Activated CD4-positive, alpha-beta memory T cell treated with anti-CD3 and anti-CD28 coated beads for 36 hours (primary cell): Measurements from ENCODE around the gene MYL6. TPM values are rescaled to one million over a fixed set of nuclear protein-coding genes. Genes with fewer than 3 reads are reported as not detected.

Source experiments
- CTCF ChIA-PET: fragments of 350-600 bp; sonication (Branson Sonifier 250); formaldehyde crosslinking; loops from one replicate; lab custom pipeline; 2021; ENCODE audit warnings: antibody characterized with exemption, inconsistent platforms; lab: Charles Lee
- POLR2A ChIA-PET: fragments of 350-600 bp; sonication (Branson Sonifier 250); formaldehyde crosslinking; loops from one replicate; lab custom pipeline; 2021; ENCODE audit warnings: antibody characterized with exemption; lab: Charles Lee
- DNase-seq: peaks from one replicate; pipeline ENCODE4 v3.0.0-alpha.2; 2020
- H3K27ac Mint-ChIP-seq: one replicate; pipeline ENCODE4 v1.8.0; 2021; ENCODE audit warnings: mixed read lengths
- H3K27me3 Mint-ChIP-seq: one replicate; pipeline ENCODE4 v1.8.0; 2021; ENCODE audit warnings: mixed read lengths
- H3K36me3 Mint-ChIP-seq: one replicate; pipeline ENCODE4 v1.8.0; 2021; ENCODE audit warnings: mixed read lengths
- H3K4me1 Mint-ChIP-seq: one replicate; pipeline ENCODE4 v1.8.0; 2021; ENCODE audit warnings: low read depth, mixed read lengths
- H3K4me3 Mint-ChIP-seq: one replicate; pipeline ENCODE4 v1.8.0; 2021; ENCODE audit warnings: mild to moderate bottlenecking, mixed read lengths
- H3K9me3 Mint-ChIP-seq: one replicate; pipeline ENCODE4 v1.8.0; 2021; ENCODE audit warnings: mixed read lengths
- intact Hi-C: fragments of 100-400 bp; cut with micrococcal nuclease; formaldehyde crosslinking; loops from one replicate; pipeline ENCODE4 v1.15.1; 2023
- total RNA-seq, 2 experiments: library from RNA; stranded (reverse); gene quantifications; one replicate each; pipeline ENCODE4 v1.2.3, GENCODE V29; 2021

The MYL6 gene
- total RNA-seq, 2 experiments from 2014 or later = 1,196 to 1,215 TPM

GRCh38 chr12:56163533-56164344 is 5.6 kb downstream of the MYL6 start:
- DNase-seq = no peak
- Mint-ChIP-seq H3K27ac (peak overlapping the region; percentile 51), H3K27me3 (no peaks in the 10 kb centered on the region), H3K4me1 (peaks cover 26% of the 10 kb centered on the region), H3K9me3 (no peaks in the 10 kb centered on the region), H3K4me3 (no peak overlapping the region), H3K36me3 (peaks cover 64% of the 10 kb centered on the region)
- POLR2A ChIA-PET = interaction anchor here (0.9 to 4.5 kb wide), 7 partner anchors 8 to 45 kb away, joined by 3 to 19 read pairs (median 4); partner anchors contain the start of genes ESYT1 and ZC3H10
- intact Hi-C loops = no loop called here
- CTCF ChIA-PET = interaction anchor here (0.8 to 6.2 kb wide), 3 partner anchors 25 to 44 kb away, joined by 3 to 48 read pairs (median 46); partner anchors contain the start of genes ESYT1 and SMARCC2

GRCh38 chr12:56164345-56164729 is 6.2 kb downstream of the MYL6 start:
- Mint-ChIP-seq H3K4me3 (no peak overlapping the region), H3K27ac (peak overlapping the region; percentile 44), H3K36me3 (peaks cover 60% of the 10 kb centered on the region), H3K9me3 (no peaks in the 10 kb centered on the region), H3K27me3 (no peaks in the 10 kb centered on the region), H3K4me1 (peaks cover 26% of the 10 kb centered on the region)
- ChIA-PET POLR2A (no interaction called here), CTCF (no interaction called here)
- DNase-seq = no peak
- intact Hi-C loops = no loop called here

GRCh38 chr12:56165369-56165768 is 7.2 kb downstream of the MYL6 start:
- H3K4me3 Mint-ChIP-seq = no peak overlapping the region
- DNase-seq = no peak
- peaks cover 53% of the 10 kb centered on the region for H3K36me3 Mint-ChIP-seq
- H3K27ac Mint-ChIP-seq = no peak overlapping the region
- ChIA-PET POLR2A (interaction anchor here (1.0 to 1.2 kb wide), 3 partner anchors 13 to 46 kb away, joined by 3 to 4 read pairs (median 4); no protein-coding TSS in a partner anchor), CTCF (no interaction called here)
- intact Hi-C loops = no loop called here
- H3K4me1 Mint-ChIP-seq = peaks cover 19% of the 10 kb centered on the region
- no peaks in the 10 kb centered on the region for H3K27me3 Mint-ChIP-seq
- H3K9me3 Mint-ChIP-seq = no peaks in the 10 kb centered on the region

DNA sequence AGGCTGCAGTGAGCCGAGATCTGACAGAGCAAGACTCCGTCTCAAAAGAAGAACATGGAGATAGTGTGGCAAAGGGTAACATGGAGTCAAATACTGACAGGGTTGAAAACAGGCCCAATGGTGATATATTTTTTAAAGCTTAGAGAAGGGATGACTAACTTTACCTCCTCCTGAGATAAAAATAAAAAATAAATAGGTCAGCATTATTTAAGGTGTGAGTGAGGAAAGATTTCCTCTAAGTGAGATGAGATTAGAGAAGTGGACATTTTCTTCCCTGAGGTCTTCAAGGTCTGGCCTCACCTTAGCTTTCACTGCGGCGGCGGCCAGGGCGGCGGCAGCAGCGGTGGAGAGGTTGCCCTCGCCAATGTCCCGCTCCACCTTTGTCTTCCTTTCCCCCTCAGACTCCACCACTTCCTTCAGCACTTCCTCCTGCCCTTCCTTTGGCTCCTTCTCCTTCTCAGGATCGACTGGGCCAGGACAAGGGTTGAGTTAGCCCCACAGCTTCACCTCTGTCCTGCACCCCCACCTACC is 11.1 kb downstream of the MYL6 start:
- Mint-ChIP-seq H3K27ac (no peak overlapping the region), H3K27me3 (no peaks in the 10 kb centered on the region), H3K9me3 (no peaks in the 10 kb centered on the region), H3K4me1 (no peaks in the 10 kb centered on the region), H3K4me3 (no peak overlapping the region), H3K36me3 (peaks cover 43% of the 10 kb centered on the region)
- CTCF ChIA-PET = interaction anchor here (0.9 kb wide), 1 partner anchor 20 kb away, joined by 4 read pairs; the partner anchor contains the start of gene SMARCC2
- no peak for DNase-seq
- POLR2A ChIA-PET = interaction anchor here (1.0 kb wide), 1 partner anchor 8 kb away, joined by 3 read pairs; no protein-coding TSS in a partner anchor
- intact Hi-C loops = no loop called here

- no peak for DNase-seq
- no peaks in the 10 kb centered on the region for H3K9me3 Mint-ChIP-seq
- CTCF ChIA-PET = interaction anchor here (1.0 to 2.5 kb wide), 2 partner anchors 17 to 94 kb away, joined by 4 to 10 read pairs; partner anchors contain the start of gene SMARCC2
- no peak overlapping the region for H3K27ac Mint-ChIP-seq
- H3K36me3 Mint-ChIP-seq = peaks cover 46% of the 10 kb centered on the region
- POLR2A ChIA-PET = interaction anchor here (0.6 to 1.0 kb wide), 4 partner anchors 15 to 84 kb away, joined by 3 to 4 read pairs (median 3); partner anchors contain the start of gene SMARCC2
- no peaks in the 10 kb centered on the region for H3K27me3 Mint-ChIP-seq
- no peaks in the 10 kb centered on the region for H3K4me1 Mint-ChIP-seq
- intact Hi-C loops = no loop called here
- no peak overlapping the region for H3K4me3 Mint-ChIP-seq
Observed at GRCh38 chr12:56172839-56173238, 14.7 kb downstream of the MYL6 start.

DNA sequence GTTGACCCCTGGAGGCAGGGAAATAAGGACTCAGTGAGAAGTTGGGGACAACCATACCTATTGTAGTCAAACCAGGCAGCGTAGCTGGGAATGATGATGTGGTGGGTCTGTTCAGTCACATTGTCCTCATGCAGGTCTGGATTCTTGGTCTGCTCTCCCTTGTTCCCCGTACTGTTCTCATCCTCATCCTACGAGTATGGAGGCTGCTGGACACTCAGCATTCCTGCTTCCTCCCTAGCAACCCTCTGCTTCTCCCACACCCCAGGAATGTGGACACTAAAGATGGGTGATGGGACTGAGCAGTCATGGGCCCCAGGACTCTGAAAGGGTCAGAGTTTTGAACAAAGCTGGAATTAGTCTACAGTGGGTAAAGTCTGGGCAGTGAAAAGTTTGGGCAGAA is 20.2 kb downstream of the MYL6 start:
- intact Hi-C loops = no loop called here
- H3K9me3 Mint-ChIP-seq = no peaks in the 10 kb centered on the region
- CTCF ChIA-PET = interaction anchor here (0.9 kb wide), 1 partner anchor 11 kb away, joined by 3 read pairs; the partner anchor contains the start of gene SMARCC2
- POLR2A ChIA-PET = interaction anchor here (1.0 kb wide), 1 partner anchor 12 kb away, joined by 4 read pairs; no protein-coding TSS in a partner anchor
- no peak overlapping the region for H3K27ac Mint-ChIP-seq
- H3K4me3 Mint-ChIP-seq = no peak overlapping the region
- H3K36me3 Mint-ChIP-seq = peaks cover 56% of the 10 kb centered on the region
- no peaks in the 10 kb centered on the region for H3K4me1 Mint-ChIP-seq
- DNase-seq = no peak
- no peaks in the 10 kb centered on the region for H3K27me3 Mint-ChIP-seq

DNA sequence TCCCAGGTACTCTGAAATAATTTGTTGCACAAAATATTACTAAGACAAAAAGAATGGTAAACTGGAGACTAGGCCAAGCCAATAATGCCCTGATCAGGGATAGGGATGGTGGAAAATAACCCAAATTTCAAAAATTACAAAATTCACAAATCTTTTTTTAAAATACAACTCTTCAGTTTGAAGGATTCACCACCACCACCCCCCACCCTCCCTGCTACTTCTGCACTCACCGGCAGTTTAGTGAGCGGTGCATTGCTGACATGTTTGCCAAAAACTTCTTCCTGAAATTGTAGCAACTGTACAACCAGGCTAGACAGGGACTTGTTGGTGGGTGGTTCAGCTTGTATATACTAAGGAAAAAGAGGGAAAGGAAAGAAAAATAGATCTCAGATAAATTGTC is 28.8 kb downstream of the MYL6 start:
- Mint-ChIP-seq H3K27me3 (no peaks in the 10 kb centered on the region), H3K9me3 (no peaks in the 10 kb centered on the region), H3K4me3 (no peak overlapping the region), H3K36me3 (peaks cover 25% of the 10 kb centered on the region), H3K27ac (peak overlapping the region; percentile 87), H3K4me1 (peaks cover 29% of the 10 kb centered on the region)
- CTCF ChIA-PET = interaction anchor here (1.5 to 6.3 kb wide), 5 partner anchors 26 to 71 kb away, joined by 6 to 168 read pairs (median 50); partner anchors contain the start of genes ANKRD52, ESYT1, MYL6 and RNF41
- POLR2A ChIA-PET = interaction anchor here (1.5 to 4.4 kb wide), 2 partner anchors 22 to 69 kb away, joined by 3 to 54 read pairs; partner anchors contain the start of genes RPL41 and ZC3H10
- intact Hi-C loops = no loop called here
- no peak for DNase-seq

DNA sequence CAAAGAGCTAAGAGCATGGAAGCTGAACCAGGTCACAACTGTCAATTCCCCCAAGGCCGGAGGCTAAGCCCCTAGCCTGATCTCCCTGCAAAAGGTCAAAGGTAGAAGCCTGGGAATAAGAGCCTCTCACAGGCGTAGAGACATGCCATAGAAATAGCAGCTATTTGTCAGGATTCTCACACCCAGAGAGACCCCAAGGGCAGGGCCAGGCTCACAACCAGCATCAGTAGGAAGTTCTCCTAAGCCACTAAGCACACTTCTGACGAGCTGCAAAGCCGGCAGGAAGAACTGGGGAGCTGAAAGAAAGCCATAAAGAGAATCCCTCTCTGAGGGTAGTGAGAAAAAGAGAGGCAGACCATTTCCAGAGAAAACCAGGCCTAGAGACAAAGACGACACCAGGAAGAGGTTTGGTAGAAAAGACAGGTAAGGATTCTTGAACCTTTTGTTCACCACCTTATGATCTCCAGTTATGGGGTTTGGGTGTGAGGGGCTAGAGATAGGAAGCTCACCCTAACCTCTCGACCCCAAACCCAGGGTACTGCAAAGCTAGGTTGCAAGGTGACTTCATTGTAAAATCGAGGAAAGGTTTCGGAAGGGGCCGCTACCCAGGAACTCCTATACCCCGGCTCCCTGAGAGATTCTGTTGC is 30.1 kb downstream of the MYL6 start:
- Mint-ChIP-seq H3K36me3 (peaks cover 23% of the 10 kb centered on the region), H3K27me3 (no peaks in the 10 kb centered on the region), H3K9me3 (no peaks in the 10 kb centered on the region), H3K4me3 (peak overlapping the region; percentile 87), H3K4me1 (peaks cover 32% of the 10 kb centered on the region), H3K27ac (peak overlapping the region; percentile 87)
- no peak for DNase-seq
- POLR2A ChIA-PET = interaction anchor here (0.7 to 4.4 kb wide), 11 partner anchors 13 to 128 kb away, joined by 3 to 54 read pairs (median 7); partner anchors contain the start of genes ANKRD52, CNPY2, COQ10A and MYL6
- intact Hi-C loops = loop anchor here (1.0 to 2.0 kb wide), 3 partner anchors 62 to 141 kb away; partner anchors contain the start of gene ZC3H10
- CTCF ChIA-PET = interaction anchor here (0.9 to 6.3 kb wide), 14 partner anchors 8 to 260 kb away, joined by 3 to 168 read pairs (median 13); partner anchors contain the start of genes ANKRD52, ESYT1, MYL6 and MYL6B

DNA sequence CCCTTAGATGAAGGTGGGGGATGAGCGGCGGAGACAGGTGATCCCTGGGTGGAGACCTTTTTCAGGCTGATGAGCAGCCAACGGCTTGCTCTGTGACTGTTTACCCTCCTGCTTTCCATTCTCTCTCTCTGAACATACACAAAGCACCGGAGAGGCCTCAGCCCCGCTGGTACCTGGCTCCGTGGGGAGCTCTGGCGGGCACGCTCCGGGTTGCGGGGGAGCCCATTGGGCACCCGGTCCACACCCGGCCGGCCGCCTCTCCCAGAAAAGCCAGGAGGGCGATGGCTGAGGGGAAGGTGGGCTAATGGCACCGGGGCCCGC is 30.6 kb downstream of the MYL6 start:
- Mint-ChIP-seq H3K4me3 (peak overlapping the region; percentile 87), H3K4me1 (peaks cover 35% of the 10 kb centered on the region), H3K27me3 (no peaks in the 10 kb centered on the region), H3K36me3 (peaks cover 21% of the 10 kb centered on the region), H3K9me3 (no peaks in the 10 kb centered on the region), H3K27ac (peak overlapping the region; percentile 87)
- intact Hi-C loops = loop anchor here (1.0 to 2.0 kb wide), 4 partner anchors 36 to 142 kb away; partner anchors contain the start of genes MYL6B and ZC3H10
- ChIA-PET POLR2A (interaction anchor here (0.6 to 4.4 kb wide), 14 partner anchors 14 to 491 kb away, joined by 3 to 54 read pairs (median 6); partner anchors contain the start of genes ANKRD52, CNPY2, COQ10A and CS), CTCF (interaction anchor here (0.7 to 6.3 kb wide), 26 partner anchors 9 to 450 kb away, joined by 3 to 168 read pairs (median 6); partner anchors contain the start of genes ANKRD52, COQ10A, ESYT1 and MYL6)
- DNase-seq = no peak

DNA sequence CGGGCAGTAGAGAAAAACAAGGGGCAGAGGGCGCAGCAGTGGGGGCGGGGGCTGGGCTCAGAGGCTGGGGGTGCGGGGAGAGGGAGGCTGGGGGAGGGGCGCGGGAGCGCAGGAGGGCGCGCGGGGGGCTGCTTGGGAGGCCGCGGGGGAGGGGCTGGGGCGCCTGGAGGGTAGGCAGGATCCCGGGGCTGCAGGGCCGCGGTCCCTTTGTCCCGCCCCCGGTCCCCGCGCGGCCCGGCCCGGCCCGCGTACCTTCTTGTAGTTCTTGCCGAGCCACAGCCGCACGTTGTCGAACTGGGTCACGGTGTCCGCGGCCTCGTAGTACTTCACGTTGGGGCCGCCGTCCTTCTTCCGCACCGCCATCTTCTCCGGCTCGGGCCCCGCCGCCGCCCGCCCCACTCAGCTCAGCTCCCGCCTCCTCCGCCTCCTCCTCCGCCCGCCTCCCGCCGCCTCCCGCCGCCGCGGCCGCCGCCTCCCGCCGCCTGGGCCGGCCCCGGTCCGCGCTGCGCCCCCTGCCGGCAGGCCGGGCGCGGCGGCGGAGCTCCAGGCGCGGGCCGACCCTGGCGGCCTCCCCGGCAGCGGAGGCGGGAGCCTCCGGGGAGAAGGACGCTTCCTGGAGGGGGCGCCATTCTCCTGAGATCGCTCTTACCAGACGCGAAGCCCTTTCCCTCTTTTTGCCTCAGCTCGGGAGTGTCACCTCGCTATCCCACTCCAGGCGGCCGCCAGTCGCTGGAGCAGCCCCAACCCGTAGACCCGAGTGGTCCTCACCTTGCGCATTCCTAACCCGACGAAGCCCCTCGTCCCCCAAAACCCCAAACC is 31.1 kb downstream of the MYL6 start, which contains the start of gene SMARCC2:
SMARCC2 (minus strand) TSS at position 385 of the 819 bp plus-strand sequence; CDS start at position 363, 22 bp downstream.
- POLR2A ChIA-PET = interaction anchor here (0.6 to 4.4 kb wide), 22 partner anchors 14 to 490 kb away, joined by 3 to 54 read pairs (median 5); partner anchors contain the start of genes ANKRD52, CNPY2, CS and ESYT1
- Mint-ChIP-seq H3K4me1 (peaks cover 35% of the 10 kb centered on the region), H3K27me3 (no peaks in the 10 kb centered on the region), H3K36me3 (peaks cover 18% of the 10 kb centered on the region), H3K4me3 (peak within 1 kb of the TSS; percentile 87), H3K9me3 (no peaks in the 10 kb centered on the region), H3K27ac (peak within 1 kb of the TSS; percentile 95)
- CTCF ChIA-PET = interaction anchor here (0.6 to 6.3 kb wide), 46 partner anchors 9 to 450 kb away, joined by 3 to 168 read pairs (median 6); partner anchors contain the start of genes ANKRD52, COQ10A, ESYT1 and MYL6
- peak; percentile 92 for DNase-seq
- intact Hi-C loops = loop anchor here (1.0 to 2.0 kb wide), 2 partner anchors 37 to 143 kb away; partner anchors contain the start of gene MYL6B
